NCI-H128 (cell line): ENCODE results near the gene ATP5MK.
A peak's percentile ranks its signal among the peaks of the same experiment; 100 is the strongest.
"Not testable (repeated sequence)": the region's sequence is repeated elsewhere in the genome, so short reads cannot be mapped to it uniquely, and the experiment has no call there.

ENCODE experiments used
- DNase-seq: peaks from one replicate; lab custom pipeline; 2025; ENCODE audit not compliant: unreplicated experiment; lab: John Stamatoyannopoulos, UW

Gene ATP5MK

GRCh38 chr10:103397191-103397825 is 1.0 kb upstream of the ATP5MK start:
- DNase-seq, result no peak

- no peak for DNase-seq
Observed at GRCh38 chr10:103396789-103397087, 463 bp upstream of the ATP5MK start.

DNA sequence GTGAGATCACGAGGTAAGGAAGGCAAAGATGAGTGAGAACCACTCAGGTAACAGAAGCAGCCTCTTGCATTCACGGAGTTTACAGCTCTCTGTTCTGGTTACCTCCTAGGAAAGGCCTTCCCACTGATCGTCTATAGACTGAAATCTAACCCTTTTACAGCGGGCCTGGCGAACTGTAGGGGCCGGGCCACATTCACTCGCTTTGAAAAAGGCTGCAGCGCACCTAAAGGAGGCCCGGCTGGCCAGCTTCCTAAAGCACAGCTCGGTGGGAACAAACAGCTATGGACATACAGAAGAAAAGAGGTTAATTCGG is 565 bp downstream of the ATP5MK start:
- DNase-seq, result no peak

DNA sequence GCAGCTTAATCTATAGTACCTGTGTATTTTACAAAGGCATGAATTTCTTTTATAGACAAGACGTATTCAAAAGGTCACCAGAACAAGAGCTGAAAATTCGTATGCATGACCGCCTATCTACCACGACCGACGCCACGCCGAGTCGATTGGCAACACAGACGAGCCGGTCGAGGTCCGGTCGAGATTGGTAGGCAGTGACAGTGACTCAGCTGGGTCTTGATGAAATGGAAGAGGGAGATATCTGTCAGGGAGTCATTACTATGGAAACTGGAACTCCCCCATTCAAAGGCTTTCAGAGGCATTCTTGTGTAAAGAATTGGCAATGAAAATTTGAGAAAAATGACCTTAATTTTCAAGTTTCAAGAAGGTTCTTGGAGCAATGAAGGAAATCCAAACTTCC is 2.1 kb downstream of the ATP5MK start:
- DNase-seq, result no peak

DNA sequence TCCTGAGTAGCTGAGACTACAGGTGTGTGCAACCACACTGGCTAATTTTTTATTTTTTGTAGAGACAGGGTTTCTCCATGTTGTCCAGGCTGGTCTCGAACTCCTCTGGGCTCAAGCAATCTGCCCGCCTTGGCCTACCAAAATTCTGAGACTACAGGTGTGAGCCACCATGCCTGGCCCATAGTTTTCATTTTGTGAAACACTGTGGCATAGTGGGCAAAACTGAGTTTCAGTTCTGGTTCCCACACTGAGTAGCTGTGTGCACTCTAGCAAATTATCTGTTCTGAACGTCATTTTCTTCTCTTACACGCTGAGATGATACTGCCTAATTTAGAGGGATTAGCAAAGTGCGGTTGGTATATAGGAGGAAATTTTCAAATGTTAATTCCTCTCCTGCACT is 13.5 kb downstream of the ATP5MK start:
- no peak for DNase-seq

DNA sequence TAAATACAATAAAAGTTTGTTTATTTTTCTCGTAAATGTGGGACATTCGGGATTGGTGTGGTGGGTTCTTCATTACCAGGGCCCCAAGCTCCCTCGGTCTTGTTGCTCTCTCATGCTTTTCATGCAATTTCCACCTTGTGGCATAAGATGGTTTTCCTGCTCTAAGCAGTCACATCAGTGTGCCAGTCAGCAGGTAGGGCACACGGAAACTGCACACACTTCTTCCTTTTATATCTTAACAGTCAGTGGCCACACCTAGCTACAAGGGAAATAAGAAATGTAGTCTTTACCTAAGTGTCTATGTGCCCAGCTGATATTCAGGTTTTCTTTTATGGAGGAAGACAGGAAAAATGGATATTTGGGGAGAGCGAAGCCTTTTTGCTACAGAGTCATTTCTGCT is 22.0 kb downstream of the ATP5MK start:
- no peak for DNase-seq

DNA sequence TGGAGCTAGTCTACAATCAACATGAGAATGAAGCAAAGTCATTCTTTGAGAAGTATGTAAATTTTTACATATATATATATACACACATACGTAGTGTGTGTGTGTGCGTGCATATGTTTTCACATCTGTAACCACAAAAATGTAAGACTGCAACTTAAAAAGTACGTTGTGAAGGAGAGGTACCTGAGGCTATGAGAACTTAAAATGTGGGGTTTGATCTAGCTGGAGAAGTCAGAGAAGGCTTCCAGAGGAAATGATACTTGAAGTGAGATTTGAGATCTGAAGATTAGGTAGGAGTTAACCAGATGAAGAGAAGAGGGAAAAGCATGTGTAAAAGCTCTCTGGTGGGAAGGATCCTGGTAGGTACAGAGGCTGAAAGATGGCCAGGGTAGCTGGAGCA is 22.7 kb downstream of the ATP5MK start:
- DNase-seq, result no peak

GRCh38 chr10:103367782-103368518 is 28.3 kb downstream of the ATP5MK start, which contains the start of gene TAF5:
TSS of gene TAF5 (plus strand) at chr10:103367976. CDS start at chr10:103367990, 14 bp downstream.
- DNase-seq, result peak; percentile 70

DNA sequence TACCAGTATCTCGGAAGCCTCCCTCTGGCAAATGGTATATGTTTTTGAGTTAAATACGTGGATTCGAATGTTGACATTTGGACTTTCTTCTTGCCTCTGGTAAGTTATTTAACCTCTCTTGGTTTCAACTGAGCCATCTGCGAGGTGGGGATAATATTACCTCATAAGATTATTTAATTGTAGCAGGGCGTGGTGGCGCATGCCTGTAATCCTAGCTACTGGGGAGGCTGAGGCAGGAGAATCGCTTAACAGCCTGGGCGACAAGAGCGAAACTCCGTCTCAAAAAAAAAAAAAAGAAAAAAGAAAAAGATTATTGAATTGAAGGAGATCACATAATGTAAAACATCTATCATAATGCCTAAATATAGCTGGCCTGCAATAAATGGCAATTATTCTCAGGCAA is 28.9 kb downstream of the ATP5MK start:
- DNase-seq, result no peak

GRCh38 chr10:103360791-103361190 is 35.5 kb downstream of the ATP5MK start:
- DNase-seq, result not testable (repeated sequence)

DNA sequence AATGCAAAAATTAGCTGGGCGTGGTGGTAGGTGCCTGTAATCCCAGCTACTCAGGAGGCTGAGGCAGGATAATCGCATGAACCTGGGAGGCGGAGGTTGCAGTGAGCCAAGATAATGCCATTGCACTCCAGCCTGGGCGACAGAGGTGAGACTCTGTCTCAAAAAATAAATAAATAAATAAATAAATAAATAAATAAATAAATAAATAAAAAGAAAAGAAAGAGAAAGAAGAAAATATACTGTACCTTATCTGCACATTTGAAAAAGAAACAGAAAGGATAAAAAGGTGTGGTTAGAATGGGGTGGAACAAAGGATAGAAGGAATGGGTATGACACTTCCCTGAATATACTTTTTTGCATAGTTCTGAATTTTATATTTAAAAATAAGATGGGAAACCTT is 36.8 kb downstream of the ATP5MK start:
- DNase-seq, result not testable (repeated sequence)

DNA sequence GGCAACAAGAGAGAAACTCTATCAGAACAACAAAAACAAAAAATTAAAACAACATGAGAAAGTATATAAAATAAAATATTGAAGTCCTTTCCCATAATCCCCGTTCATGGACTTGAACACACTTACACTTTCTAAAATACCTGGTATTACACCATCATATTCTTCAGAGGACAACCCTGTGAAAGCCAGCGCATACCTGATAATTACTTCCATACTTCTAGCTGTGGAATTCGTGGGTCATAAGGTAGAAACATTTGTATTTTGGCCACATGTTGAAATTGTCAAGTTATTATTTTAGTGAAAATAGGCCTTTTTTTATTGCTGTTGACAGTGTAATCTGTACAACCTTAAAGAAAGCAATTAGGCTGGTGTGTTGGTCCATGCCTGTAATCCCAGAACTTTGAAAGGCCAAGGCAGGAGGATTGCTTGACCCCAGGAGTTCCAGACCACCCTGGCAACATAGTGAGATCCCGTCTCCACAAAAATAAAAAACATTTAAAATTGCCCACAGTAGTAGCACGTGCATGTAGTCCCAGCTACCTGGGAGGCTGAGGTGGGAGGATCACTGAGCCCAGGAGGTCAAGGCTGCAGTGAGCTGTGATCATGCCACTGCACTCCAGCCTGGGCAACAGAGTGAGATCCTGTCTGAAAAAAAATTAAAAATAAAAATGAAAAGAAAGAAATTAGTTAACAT is 40.2 kb downstream of the ATP5MK start:
- DNase-seq, result no peak

GRCh38 chr10:103354567-103354966 is 41.7 kb downstream of the ATP5MK start:
- not testable (repeated sequence) for DNase-seq

GRCh38 chr10:103353281-103353680 is 43.0 kb downstream of the ATP5MK start:
- DNase-seq, result no peak

GRCh38 chr10:103350517-103351260 is 45.6 kb downstream of the ATP5MK start, which contains the start of gene PCGF6:
TSS of gene PCGF6 (minus strand) at chr10:103351140. CDS start at chr10:103351066, 74 bp downstream.
- peak; percentile 34 for DNase-seq

DNA sequence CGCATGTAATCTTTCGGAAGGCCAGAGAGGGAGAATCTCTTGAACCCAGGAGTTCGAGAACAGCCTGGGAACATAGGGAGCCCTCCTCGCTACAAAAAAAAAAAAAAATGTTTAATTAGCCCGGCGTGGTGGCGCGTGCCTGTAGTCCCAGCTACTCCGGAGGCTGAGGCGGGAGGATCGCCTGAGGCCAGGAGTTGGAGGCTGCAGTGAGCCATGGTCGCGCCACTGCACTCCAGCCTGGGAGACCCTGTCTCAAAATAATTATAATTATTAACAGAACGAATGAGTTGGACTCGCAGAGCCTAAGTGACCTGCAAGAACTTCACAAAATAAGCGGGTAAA is 46.1 kb downstream of the ATP5MK start:
- DNase-seq, result no peak
